Fibroblast of lung (primary cell): ENCODE results near the gene CPS1. TPM values are rescaled to one million over a fixed set of nuclear protein-coding genes. Genes with fewer than 3 reads are reported as not detected.

ENCODE experiments used
- DNase-seq, 2 donors: peaks; one replicate each; pipeline versions ENCODE4 v3.0.0 to v3.0.0-alpha.2; 2010; ENCODE audit warnings: low read depth in 2 of 2
- H2AFZ ChIP-seq: 2 replicates; pipeline ENCODE4 v1.5.1; 2012; ENCODE audit warnings: low read length, control low read depth, inconsistent platforms
- H3K27ac ChIP-seq: 2 replicates; pipeline ENCODE4 v1.5.1; 2011; ENCODE audit warnings: low read length, control low read depth; ENCODE audit not compliant: insufficient read depth
- H3K27me3 ChIP-seq: 2 replicates; pipeline ENCODE4 v1.5.1; 2011; ENCODE audit warnings: mild to moderate bottlenecking, low read length; ENCODE audit not compliant: control insufficient read depth, insufficient read depth
- H3K36me3 ChIP-seq: 2 replicates; pipeline ENCODE4 v1.5.1; 2011; ENCODE audit warnings: low read length; ENCODE audit not compliant: control insufficient read depth, insufficient read depth
- H3K4me1 ChIP-seq: 2 replicates; pipeline ENCODE4 v1.5.1; 2011; ENCODE audit warnings: low read length; ENCODE audit not compliant: control insufficient read depth, insufficient read depth; ENCODE audit errors: extremely low read depth
- H3K4me2 ChIP-seq: 2 replicates; pipeline ENCODE4 v1.5.1; 2011; ENCODE audit warnings: low read length, control low read depth; ENCODE audit not compliant: insufficient read depth; ENCODE audit errors: extremely low read depth
- H3K4me3 ChIP-seq, 4 experiments: fragments of 200-600 bp in 1 of 4; sonication (generic) in 1 of 4; replicated peaks in 1 of 4; 2 replicates each; pipeline ENCODE4 v1.5.1; 2011 to 2016; ENCODE audit warnings: low read length in 4 of 4, low read depth in 3 of 4, mild to moderate bottlenecking in 3 of 4, control low read depth in 2 of 4, inconsistent platforms in 1 of 4, mixed read lengths in 1 of 4; ENCODE audit not compliant: insufficient read depth in 1 of 4; ENCODE audit errors: control extremely low read depth in 1 of 4
- H3K79me2 ChIP-seq: 2 replicates; pipeline ENCODE4 v1.5.1; 2012; ENCODE audit warnings: mild to moderate bottlenecking, low read length, inconsistent platforms; ENCODE audit not compliant: control insufficient read depth, insufficient read depth
- H3K9ac ChIP-seq: 2 replicates; pipeline ENCODE4 v1.5.1; 2011; ENCODE audit warnings: mild to moderate bottlenecking, low read length, control low read depth; ENCODE audit not compliant: insufficient read depth
- H3K9me3 ChIP-seq: 2 replicates; pipeline ENCODE4 v1.5.1; 2012; ENCODE audit warnings: low read depth, low read length; ENCODE audit not compliant: control insufficient read depth, insufficient read depth
- H4K20me1 ChIP-seq: 2 replicates; pipeline ENCODE4 v1.5.1; 2011; ENCODE audit warnings: low read length; ENCODE audit not compliant: control insufficient read depth, insufficient read depth; ENCODE audit errors: extremely low read depth
- EZH2 ChIP-seq: IDR thresholded peaks from 2 replicates; pipeline ENCODE4 v1.5.1; 2012; ENCODE audit warnings: low read length, control low read depth, mild to moderate bottlenecking; ENCODE audit errors: missing control alignments
- polyA plus RNA-seq, 2 donors: library from polyadenylated mRNA; depleted of rRNA in 1 of 2; stranded (reverse) in 1 of 2; unstranded in 1 of 2; fragments of >200 nt; gene quantifications; 2 replicates each; pipeline ENCODE4 v1.2.1, GENCODE V29; 2011 to 2012; ENCODE audit warnings: missing spikeins in 1 of 2
- total RNA-seq: library from RNA; depleted of rRNA; stranded (reverse); fragments of >200 nt; gene quantifications from 2 replicates; pipeline ENCODE4 v1.2.1, GENCODE V29; 2014
- TF ChIP-seq, protein P1 (sequence below), 2 donors: IDR thresholded peaks in 1 of 2; conservative IDR thresholded peaks in 1 of 2; 1 replicate in 1 of 2; 2 replicates in 1 of 2; pipeline ENCODE4 v1.5.1; 2011 to 2012; ENCODE audit warnings: low read length in 2 of 2, control low read depth in 1 of 2, inconsistent platforms in 1 of 2, low read depth in 1 of 2, mild to moderate bottlenecking in 1 of 2

Gene CPS1
- total and polyA plus RNA-seq, 2 donors (not counting 1 experiment from before 2014, with no cell fraction given) = 25.7 to 27.4 TPM

DNA sequence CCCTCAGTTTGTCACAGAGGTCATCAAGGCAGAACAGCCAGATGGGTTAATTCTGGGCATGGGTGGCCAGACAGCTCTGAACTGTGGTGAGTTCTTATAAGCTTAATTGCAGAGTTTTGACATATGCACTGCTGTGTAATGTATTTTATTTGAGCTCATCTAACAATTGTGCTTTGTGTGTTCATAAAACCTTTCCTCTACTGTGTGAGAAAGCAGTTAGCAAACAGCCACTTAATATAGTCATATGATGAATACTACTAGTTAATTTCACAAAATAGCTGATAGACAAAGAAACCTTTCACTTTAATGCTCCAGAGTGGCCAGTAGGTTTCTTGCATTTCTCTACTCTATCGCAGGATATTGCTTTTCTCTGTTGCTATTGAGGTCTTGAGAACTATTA, 43.1 kb downstream of the CPS1 start:
- no peak overlapping the region for H3K9ac ChIP-seq
- no peak overlapping the region for H3K4me2 ChIP-seq
- no peaks in the 10 kb centered on the region for H3K9me3 ChIP-seq
- H3K79me2 ChIP-seq = no peaks in the 10 kb centered on the region
- H3K36me3 ChIP-seq = no peaks in the 10 kb centered on the region
- no peak overlapping the region for H3K4me3 ChIP-seq
- no peak overlapping the region for H2AFZ ChIP-seq
- no peaks in the 10 kb centered on the region for H3K4me1 ChIP-seq
- no peaks in the 10 kb centered on the region for H3K27me3 ChIP-seq
- H3K27ac ChIP-seq = no peak overlapping the region
- TF ChIP-seq EZH2 = no peak
- TF ChIP-seq, protein P1, sequence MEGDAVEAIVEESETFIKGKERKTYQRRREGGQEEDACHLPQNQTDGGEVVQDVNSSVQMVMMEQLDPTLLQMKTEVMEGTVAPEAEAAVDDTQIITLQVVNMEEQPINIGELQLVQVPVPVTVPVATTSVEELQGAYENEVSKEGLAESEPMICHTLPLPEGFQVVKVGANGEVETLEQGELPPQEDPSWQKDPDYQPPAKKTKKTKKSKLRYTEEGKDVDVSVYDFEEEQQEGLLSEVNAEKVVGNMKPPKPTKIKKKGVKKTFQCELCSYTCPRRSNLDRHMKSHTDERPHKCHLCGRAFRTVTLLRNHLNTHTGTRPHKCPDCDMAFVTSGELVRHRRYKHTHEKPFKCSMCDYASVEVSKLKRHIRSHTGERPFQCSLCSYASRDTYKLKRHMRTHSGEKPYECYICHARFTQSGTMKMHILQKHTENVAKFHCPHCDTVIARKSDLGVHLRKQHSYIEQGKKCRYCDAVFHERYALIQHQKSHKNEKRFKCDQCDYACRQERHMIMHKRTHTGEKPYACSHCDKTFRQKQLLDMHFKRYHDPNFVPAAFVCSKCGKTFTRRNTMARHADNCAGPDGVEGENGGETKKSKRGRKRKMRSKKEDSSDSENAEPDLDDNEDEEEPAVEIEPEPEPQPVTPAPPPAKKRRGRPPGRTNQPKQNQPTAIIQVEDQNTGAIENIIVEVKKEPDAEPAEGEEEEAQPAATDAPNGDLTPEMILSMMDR (conservative IDR thresholded peaks at IDR 0.05 in 1 of 2, IDR thresholded peaks at IDR 0.05 in 1 of 2; ENCODE audit: low read depth in 1 of 2, low read length in 2 of 2) = no peak
- no peak for DNase-seq
- H4K20me1 ChIP-seq = no peaks in the 10 kb centered on the region

DNA sequence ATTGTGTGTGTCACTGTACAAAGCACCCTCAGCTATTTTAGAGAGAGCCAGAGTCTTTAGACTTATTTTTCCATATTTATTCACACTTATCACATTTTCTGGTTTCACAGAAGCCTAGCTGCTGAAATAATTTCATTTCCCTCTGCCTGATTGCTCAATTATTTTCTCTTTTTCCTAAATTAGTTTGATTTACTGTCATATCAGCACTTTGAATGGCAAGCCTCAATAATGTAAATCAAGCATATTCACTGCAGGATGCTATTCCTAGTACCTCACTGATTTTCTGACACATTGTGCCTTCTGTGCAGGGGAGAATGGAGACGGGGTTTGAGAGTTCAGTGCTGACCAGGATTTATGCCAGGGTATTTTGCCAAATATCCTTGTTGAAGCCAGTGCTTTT, 48.3 kb downstream of the CPS1 start:
- H3K4me2 ChIP-seq = no peak overlapping the region
- no peaks in the 10 kb centered on the region for H3K27me3 ChIP-seq
- H3K4me1 ChIP-seq = no peaks in the 10 kb centered on the region
- no peak overlapping the region for H3K9ac ChIP-seq
- TF ChIP-seq EZH2 = no peak
- TF ChIP-seq, protein P1 (conservative IDR thresholded peaks at IDR 0.05 in 1 of 2, IDR thresholded peaks at IDR 0.05 in 1 of 2; ENCODE audit: low read depth in 1 of 2, low read length in 2 of 2) = no peak
- no peaks in the 10 kb centered on the region for H3K9me3 ChIP-seq
- H4K20me1 ChIP-seq = no peaks in the 10 kb centered on the region
- H3K79me2 ChIP-seq = no peaks in the 10 kb centered on the region
- DNase-seq = no peak
- H2AFZ ChIP-seq = no peak overlapping the region
- no peaks in the 10 kb centered on the region for H3K36me3 ChIP-seq
- no peak overlapping the region for H3K4me3 ChIP-seq
- H3K27ac ChIP-seq = no peak overlapping the region

DNA sequence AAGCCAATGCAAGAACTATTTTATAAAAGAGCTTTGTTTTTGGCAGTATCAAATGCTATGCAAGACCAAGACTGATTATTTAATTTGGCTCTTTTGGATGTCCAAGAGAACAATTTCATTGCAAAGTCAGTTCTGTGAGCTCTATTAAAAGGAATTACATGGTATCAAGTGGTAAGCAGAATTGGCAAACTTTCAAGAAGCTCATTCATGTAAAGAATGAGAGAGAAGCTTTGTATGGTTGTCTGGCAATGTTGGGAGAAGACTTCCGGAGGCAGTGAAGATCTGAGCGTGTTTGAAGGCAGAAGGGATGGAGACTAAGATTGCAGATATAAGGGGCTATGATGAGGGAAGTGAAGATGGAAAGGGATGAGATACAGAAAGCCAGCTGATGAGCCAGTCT, 49.6 kb downstream of the CPS1 start:
- Histone ChIP-seq H3K27ac (no peak overlapping the region), H3K4me3 (no peak overlapping the region), H3K4me2 (no peak overlapping the region), H3K9ac (no peak overlapping the region), H3K27me3 (no peaks in the 10 kb centered on the region), H2AFZ (no peak overlapping the region), H4K20me1 (no peaks in the 10 kb centered on the region), H3K79me2 (no peaks in the 10 kb centered on the region), H3K9me3 (no peaks in the 10 kb centered on the region), H3K4me1 (no peaks in the 10 kb centered on the region), H3K36me3 (no peaks in the 10 kb centered on the region)
- TF ChIP-seq EZH2 = no peak
- TF ChIP-seq, protein P1 (conservative IDR thresholded peaks at IDR 0.05 in 1 of 2, IDR thresholded peaks at IDR 0.05 in 1 of 2; ENCODE audit: low read depth in 1 of 2, low read length in 2 of 2) = no peak
- DNase-seq = peak in 1 of 2 donors; percentile 18
